HCT116 (cell line): Measurements from ENCODE around the gene SIX3.

Source experiments
- CTCF ChIP-seq, 3 experiments: fragments of 200-600 bp in 1 of 3; sonication (generic) in 1 of 3; IDR thresholded peaks in 2 of 3; conservative IDR thresholded peaks in 1 of 3; 2 replicates each; pipeline ENCODE4 v1.5.1; 2012 to 2017; ENCODE audit warnings: low read depth in 2 of 3, low read length in 2 of 3, antibody characterized with exemption in 1 of 3, borderline replicate concordance in 1 of 3, control low read depth in 1 of 3, mild to moderate bottlenecking in 1 of 3, mixed read lengths in 1 of 3, mixed run types in 1 of 3, moderate library complexity in 1 of 3; ENCODE audit not compliant: insufficient read depth in 1 of 3
- EZH2 ChIP-seq: fragments of 200-600 bp; sonication (generic); IDR thresholded peaks from 2 replicates; pipeline ENCODE4 v1.6.1; 2017; ENCODE audit warnings: antibody characterized with exemption, mixed run types
- MAX ChIP-seq: IDR thresholded peaks from 2 replicates; pipeline ENCODE4 v1.6.1; 2012
- POLR2A ChIP-seq: IDR thresholded peaks from 2 replicates; pipeline ENCODE4 v1.7.0; 2011; ENCODE audit warnings: borderline replicate concordance; ENCODE audit not compliant: insufficient read depth, insufficient read length; ENCODE audit errors: extremely low read depth
- POLR2AphosphoS5 ChIP-seq: IDR thresholded peaks from 2 replicates; pipeline ENCODE4 v1.6.1; 2011; ENCODE audit warnings: mild to moderate bottlenecking, low read depth, low read length, moderate library complexity
- RAD21 ChIP-seq: IDR thresholded peaks from 2 replicates; pipeline ENCODE4 v1.6.1; 2012; ENCODE audit warnings: low read depth, mild to moderate bottlenecking
- REST ChIP-seq: IDR thresholded peaks from 2 replicates; pipeline ENCODE4 v1.6.1; 2012; ENCODE audit warnings: low read depth
- SP1 ChIP-seq: IDR thresholded peaks from 2 replicates; pipeline ENCODE4 v1.6.1; 2012; ENCODE audit warnings: low read depth
- SRF ChIP-seq: IDR thresholded peaks from 2 replicates; pipeline ENCODE4 v1.6.1; 2012; ENCODE audit warnings: low read depth
- ZBTB33 ChIP-seq: IDR thresholded peaks from 2 replicates; pipeline ENCODE4 v1.6.1; 2011; ENCODE audit warnings: mild to moderate bottlenecking, low read length, moderate library complexity; ENCODE audit not compliant: insufficient replicate concordance; ENCODE audit errors: extremely low read depth

- TF ChIP-seq POLR2AphosphoS5: no peak
- no peak for TF ChIP-seq CTCF (IDR thresholded peaks at IDR 0.05 in 2 of 3, conservative IDR thresholded peaks at IDR 0.05 in 1 of 3; ENCODE audit: borderline replicate concordance in 1 of 3, insufficient read depth in 1 of 3, low read depth in 2 of 3, low read length in 2 of 3)
- TF ChIP-seq POLR2A: no peak
- TF ChIP-seq SRF: no peak
- TF ChIP-seq SP1: no peak
- no peak for TF ChIP-seq ZBTB33
- no peak for TF ChIP-seq RAD21
- TF ChIP-seq EZH2: no peak
- TF ChIP-seq MAX: no peak
- TF ChIP-seq REST: no peak
Measured at GRCh38 chr2:44931198-44931780, 10.2 kb upstream of the SIX3 start.
